Stimulated activated CD8-positive, alpha-beta memory T cell treated with anti-CD3 and anti-CD28 coated beads, Interleukin-15, amount 100 ng/mL, for 4 hours (primary cell): ENCODE data around the gene BRAP.
"Not testable (repeated sequence)": the region's sequence is repeated elsewhere in the genome, so short reads cannot be mapped to it uniquely, and the experiment has no call there.

Experiments
- DNase-seq, 2 donors: peaks; one replicate each; pipeline ENCODE4 v3.0.0-alpha.2; 2020; ENCODE audit warnings: low read depth in 2 of 2

Gene BRAP

GRCh38 chr12:111685811-111686573 lies at the start of gene BRAP, which contains the start of gene ACAD10:
TSS of gene BRAP (minus strand) at chr12:111685956. CDS start at chr12:111685792, 164 bp downstream.
TSS of gene ACAD10 (plus strand) at chr12:111686053. CDS start at chr12:111692710, 6,657 bp downstream.
- peak; percentile 82 to 86 for DNase-seq

- DNase-seq, result no peak
Observed at GRCh38 chr12:111733340-111733915, 47.7 kb upstream of the BRAP start.

GRCh38 chr12:111732786-111733185 lies 47.0 kb upstream of the BRAP start:
- no peak for DNase-seq

- DNase-seq, result no peak
Observed at GRCh38 chr12:111730420-111730819, 44.7 kb upstream of the BRAP start.

GRCh38 chr12:111728795-111729194 lies 43.0 kb upstream of the BRAP start:
- no peak for DNase-seq

GRCh38 chr12:111723646-111724360 lies 38.0 kb upstream of the BRAP start:
- DNase-seq, result not testable (repeated sequence)

- DNase-seq, result no peak
Observed at GRCh38 chr12:111720457-111720856, 34.7 kb upstream of the BRAP start.

- not testable (repeated sequence) for DNase-seq
Observed at GRCh38 chr12:111719316-111719715, 33.6 kb upstream of the BRAP start.

GRCh38 chr12:111715279-111715678 lies 29.5 kb upstream of the BRAP start:
- no peak for DNase-seq

- DNase-seq, result no peak
Observed at GRCh38 chr12:111706145-111706544, 20.4 kb upstream of the BRAP start.

- no peak for DNase-seq
Observed at GRCh38 chr12:111705672-111706071, 19.9 kb upstream of the BRAP start.

- no peak for DNase-seq
Observed at GRCh38 chr12:111699962-111700361, 14.2 kb upstream of the BRAP start.

GRCh38 chr12:111693818-111694217 lies 8.1 kb upstream of the BRAP start:
- DNase-seq, result no peak

GRCh38 chr12:111692575-111693210 lies 6.9 kb upstream of the BRAP start:
- no peak for DNase-seq

GRCh38 chr12:111691262-111691661 lies 5.5 kb upstream of the BRAP start:
- DNase-seq, result no peak

- no peak for DNase-seq
Observed at GRCh38 chr12:111687952-111688351, 2.2 kb upstream of the BRAP start.

- DNase-seq, result no peak
Observed at GRCh38 chr12:111687255-111687654, 1.5 kb upstream of the BRAP start.

GRCh38 chr12:111686574-111687105 lies 884 bp upstream of the BRAP start:
- no peak for DNase-seq

GRCh38 chr12:111685322-111685810 lies 390 bp downstream of the BRAP start:
- DNase-seq, result peak in 1 of 2 donors; percentile 4

GRCh38 chr12:111684485-111685198 lies 1.1 kb downstream of the BRAP start:
- DNase-seq, result not testable (repeated sequence)

GRCh38 chr12:111677186-111677585 lies 8.6 kb downstream of the BRAP start:
- no peak for DNase-seq
